H9 (cell line): ENCODE measurements around the gene ULK4. TPM values are rescaled to one million over a fixed set of nuclear protein-coding genes. Genes with fewer than 3 reads are reported as not detected.

Source experiments
- DNase-seq: peaks from one replicate; pipeline ENCODE4 v3.0.0-alpha.2; 2017
- H2AFZ ChIP-seq: one replicate; pipeline ENCODE4 v1.6.1; 2013; ENCODE audit warnings: mild to moderate bottlenecking, low read length, control low read depth, moderate library complexity
- H2AK5ac ChIP-seq: 2 replicates; pipeline ENCODE4 v1.6.1; 2013; ENCODE audit warnings: low read length, control low read depth, mixed read lengths; ENCODE audit not compliant: insufficient read length
- H2BK120ac ChIP-seq: one replicate; pipeline ENCODE4 v1.6.1; 2013; ENCODE audit warnings: low read depth, mild to moderate bottlenecking, low read length, control low read depth, inconsistent platforms; ENCODE audit not compliant: poor library complexity, severe bottlenecking
- H2BK12ac ChIP-seq: 2 replicates; pipeline ENCODE4 v1.6.1; 2013; ENCODE audit warnings: low read length, control low read depth, mixed read lengths, low read depth; ENCODE audit not compliant: insufficient read length
- H2BK15ac ChIP-seq: 2 replicates; pipeline ENCODE4 v1.6.1; 2013; ENCODE audit warnings: low read depth, low read length, control low read depth
- H2BK20ac ChIP-seq: one replicate; pipeline ENCODE4 v1.6.1; 2013; ENCODE audit warnings: low read depth, mild to moderate bottlenecking, low read length, control low read depth, inconsistent platforms; ENCODE audit not compliant: poor library complexity, severe bottlenecking
- H2BK5ac ChIP-seq: 2 replicates; pipeline ENCODE4 v1.6.1; 2013; ENCODE audit warnings: low read length, control low read depth, mixed read lengths; ENCODE audit not compliant: insufficient read length
- H3K14ac ChIP-seq: 2 replicates; pipeline ENCODE4 v1.6.1; 2013; ENCODE audit warnings: low read length, control low read depth; ENCODE audit not compliant: insufficient read depth
- H3K18ac ChIP-seq: 2 replicates; pipeline ENCODE4 v1.6.1; 2013; ENCODE audit warnings: low read depth, mild to moderate bottlenecking, mixed read lengths, low read length, control low read depth; ENCODE audit not compliant: insufficient read length
- H3K23ac ChIP-seq: 2 replicates; pipeline ENCODE4 v1.6.1; 2013; ENCODE audit warnings: low read length, control low read depth, mixed read lengths, low read depth; ENCODE audit not compliant: insufficient read length
- H3K23me2 ChIP-seq: 2 replicates; pipeline ENCODE4 v1.6.1; 2013; ENCODE audit warnings: low read depth, mild to moderate bottlenecking, mixed read lengths, low read length, control low read depth; ENCODE audit not compliant: insufficient read length, poor library complexity, severe bottlenecking
- H3K27ac ChIP-seq: 2 replicates; pipeline ENCODE4 v1.5.1; 2013; ENCODE audit warnings: low read length, control low read depth, mixed read lengths, low read depth; ENCODE audit not compliant: insufficient read length
- H3K27me3 ChIP-seq: 2 replicates; pipeline ENCODE4 v1.6.1; 2013; ENCODE audit warnings: low read length, control low read depth, inconsistent platforms; ENCODE audit not compliant: insufficient read depth
- H3K4ac ChIP-seq: 2 replicates; pipeline ENCODE4 v1.6.1; 2013; ENCODE audit warnings: low read depth, mild to moderate bottlenecking, control low read depth, inconsistent platforms, low read length, moderate library complexity
- H3K4me1 ChIP-seq: 2 replicates; pipeline ENCODE4 v1.6.1; 2013; ENCODE audit warnings: low read length, control low read depth, inconsistent platforms; ENCODE audit not compliant: insufficient read depth
- H3K4me2 ChIP-seq: 2 replicates; pipeline ENCODE4 v1.6.1; 2013; ENCODE audit warnings: low read length, control low read depth, mixed read lengths; ENCODE audit not compliant: insufficient read length, insufficient read depth
- H3K56ac ChIP-seq: 2 replicates; pipeline ENCODE4 v1.6.1; 2013; ENCODE audit warnings: low read depth, mild to moderate bottlenecking, mixed read lengths, low read length, control low read depth; ENCODE audit not compliant: insufficient read length
- H3K79me1 ChIP-seq: 2 replicates; pipeline ENCODE4 v1.6.1; 2013; ENCODE audit warnings: low read depth, mild to moderate bottlenecking, moderate library complexity, low read length, control low read depth, inconsistent platforms; ENCODE audit not compliant: insufficient read depth, poor library complexity, severe bottlenecking
- H3K79me2 ChIP-seq: 2 replicates; pipeline ENCODE4 v1.6.1; 2013; ENCODE audit warnings: low read length, control low read depth, inconsistent platforms; ENCODE audit not compliant: insufficient read depth
- H3K9ac ChIP-seq: 2 replicates; pipeline ENCODE4 v1.6.1; 2013; ENCODE audit warnings: low read length, control low read depth, mixed read lengths; ENCODE audit not compliant: insufficient read length; ENCODE audit errors: extremely low read depth
- H3K9me3 ChIP-seq: one replicate; pipeline ENCODE4 v1.6.1; 2013; ENCODE audit warnings: low read depth, low read length, inconsistent platforms; ENCODE audit not compliant: control insufficient read depth
- H3T11ph ChIP-seq: one replicate; pipeline ENCODE4 v1.6.1; 2013; ENCODE audit warnings: mild to moderate bottlenecking, low read length, control low read depth, inconsistent platforms
- H4K20me1 ChIP-seq: one replicate; pipeline ENCODE4 v1.6.1; 2013; ENCODE audit not compliant: control insufficient read depth, insufficient read length, insufficient read depth
- H4K5ac ChIP-seq: 2 replicates; pipeline ENCODE4 v1.6.1; 2013; ENCODE audit warnings: low read depth, mild to moderate bottlenecking, mixed read lengths, low read length, control low read depth; ENCODE audit not compliant: insufficient read length
- H4K8ac ChIP-seq: replicated peaks from 2 replicates; pipeline ENCODE4 v1.6.1; 2013; ENCODE audit warnings: low read length, control low read depth, mixed read lengths, low read depth; ENCODE audit not compliant: insufficient read length
- H4K91ac ChIP-seq: 2 replicates; pipeline ENCODE4 v1.6.1; 2013; ENCODE audit warnings: low read depth, mild to moderate bottlenecking, moderate library complexity, mixed read lengths, low read length, control low read depth; ENCODE audit not compliant: insufficient read length
- H3K27ac Mint-ChIP-seq, 3 experiments: 2 replicates in 2 of 3; 3 replicates in 1 of 3; pipeline ENCODE4 v1.8.0; 2020 to 2021; ENCODE audit warnings: mixed read lengths in 3 of 3, mild to moderate bottlenecking in 1 of 3, moderate library complexity in 1 of 3
- H3K27me3 Mint-ChIP-seq: 2 replicates; pipeline ENCODE4 v1.8.0; 2021; ENCODE audit warnings: low read depth, mild to moderate bottlenecking, moderate library complexity, mixed read lengths
- H3K36me3 Mint-ChIP-seq, 3 experiments: 2 replicates in 2 of 3; 3 replicates in 1 of 3; pipeline ENCODE4 v1.8.0; 2020 to 2021; ENCODE audit warnings: low read depth in 3 of 3, mixed read lengths in 3 of 3; ENCODE audit not compliant: insufficient read depth in 1 of 3
- H3K4me1 Mint-ChIP-seq, 2 experiments: 2 replicates each; pipeline ENCODE4 v1.8.0; 2020; ENCODE audit warnings: mixed read lengths in 2 of 2
- H3K4me3 Mint-ChIP-seq, 2 experiments: 2 replicates in 1 of 2; 3 replicates in 1 of 2; pipeline ENCODE4 v1.8.0; 2020 to 2021; ENCODE audit warnings: mild to moderate bottlenecking in 2 of 2, mixed read lengths in 2 of 2, moderate library complexity in 1 of 2
- H3K9me3 Mint-ChIP-seq, 2 experiments: 2 replicates in 1 of 2; 3 replicates in 1 of 2; pipeline ENCODE4 v1.8.0; 2020; ENCODE audit warnings: mild to moderate bottlenecking in 2 of 2, mixed read lengths in 2 of 2, moderate library complexity in 1 of 2
- WGBS: extraction: QIAGEN DNeasy Blood & Tissue Kit; methylation state at CpG from one replicate; pipeline ENCODE4 v1.1.7; 2013; ENCODE audit warnings: missing lambda C conversion rate, low lambda C conversion rate, mixed read lengths; ENCODE audit not compliant: insufficient read length; ENCODE audit errors: extremely low coverage; 5-methylcytosine and 5-hydroxymethylcytosine counted together
- total RNA-seq: library from RNA; stranded (reverse); gene quantifications from 2 replicates; pipeline ENCODE4 v1.2.1, GENCODE V29; 2021
- TF ChIP-seq, protein P1 (sequence below): fragments of 200-600 bp; sonication (generic); conservative IDR thresholded peaks from 3 replicates; pipeline ENCODE4 v1.8.0; 2021; ENCODE audit warnings: antibody characterized with exemption, mild to moderate bottlenecking

ULK4 gene
- total RNA-seq, 1 experiment from 2014 or later: 12.9 TPM

DNA sequence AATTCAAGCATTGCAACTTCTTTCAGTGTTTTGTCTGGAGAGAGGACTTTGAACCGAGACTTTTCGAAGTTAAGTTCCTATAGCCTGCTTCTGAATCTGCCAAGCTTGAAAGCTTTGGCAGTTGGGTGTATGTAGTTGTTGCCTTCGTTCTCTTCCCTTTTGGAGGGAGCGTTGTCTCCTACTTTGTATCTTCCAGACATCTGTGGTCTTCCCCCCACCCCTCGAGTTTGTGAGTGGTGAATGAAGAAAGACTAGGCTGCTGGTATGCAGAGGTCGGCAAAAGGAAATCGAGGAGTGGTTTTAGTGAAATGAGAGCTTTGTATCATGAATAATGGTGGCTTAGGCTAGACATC lies 761.3 kb downstream of the ULK4 start:
- no peaks in the 10 kb centered on the region for H3K27me3 ChIP-seq
- no peak overlapping the region for H4K91ac ChIP-seq
- no peaks in the 10 kb centered on the region for H3K79me1 ChIP-seq
- H2BK15ac ChIP-seq: no peak overlapping the region
- no peaks in the 10 kb centered on the region for H4K20me1 ChIP-seq
- no peak overlapping the region for H4K5ac ChIP-seq
- no peaks in the 10 kb centered on the region for H3K9me3 ChIP-seq
- no CpG with 5 or more reads among the region's 7 CpGs for WGBS
- no peak overlapping the region for H3K4ac ChIP-seq
- no peak overlapping the region for H2BK12ac ChIP-seq
- H2BK5ac ChIP-seq: no peak overlapping the region
- H4K8ac ChIP-seq: no peak overlapping the region
- H2BK120ac ChIP-seq: no peak overlapping the region
- peaks cover 22% of the 10 kb centered on the region for H3K23me2 ChIP-seq
- peak overlapping the region; percentile 88 for H3K4me2 ChIP-seq
- Mint-ChIP-seq H3K27me3 (no peaks in the 10 kb centered on the region; the same call in 1 of the 2 replicates), H3K36me3 (peaks cover 3 to 9% (median 7%) of the 10 kb centered on the region in 3 experiments; a peak in 5 of 7 replicates), H3K4me3 (peak overlapping the region; percentile 78 to 93), H3K4me1 (peaks cover 40 to 50% of the 10 kb centered on the region in 2 experiments), H3K27ac (peak overlapping the region in 2 of 3 experiments; percentile 54 to 79; a peak in 3 of 7 replicates), H3K9me3 (no peaks in the 10 kb centered on the region)
- H3K4me1 ChIP-seq: peaks cover 5% of the 10 kb centered on the region; the same call in 1 of the 2 replicates
- H3K9ac ChIP-seq: peak overlapping the region; percentile 71
- no peak overlapping the region for H3T11ph ChIP-seq
- peaks cover 42% of the 10 kb centered on the region; the same call in 1 of the 2 replicates for H3K79me2 ChIP-seq
- H2AK5ac ChIP-seq: no peak overlapping the region
- no peak overlapping the region for H3K18ac ChIP-seq
- H2BK20ac ChIP-seq: no peak overlapping the region
- H3K56ac ChIP-seq: no peak overlapping the region
- H3K27ac ChIP-seq: no peak overlapping the region
- TF ChIP-seq, protein P1, sequence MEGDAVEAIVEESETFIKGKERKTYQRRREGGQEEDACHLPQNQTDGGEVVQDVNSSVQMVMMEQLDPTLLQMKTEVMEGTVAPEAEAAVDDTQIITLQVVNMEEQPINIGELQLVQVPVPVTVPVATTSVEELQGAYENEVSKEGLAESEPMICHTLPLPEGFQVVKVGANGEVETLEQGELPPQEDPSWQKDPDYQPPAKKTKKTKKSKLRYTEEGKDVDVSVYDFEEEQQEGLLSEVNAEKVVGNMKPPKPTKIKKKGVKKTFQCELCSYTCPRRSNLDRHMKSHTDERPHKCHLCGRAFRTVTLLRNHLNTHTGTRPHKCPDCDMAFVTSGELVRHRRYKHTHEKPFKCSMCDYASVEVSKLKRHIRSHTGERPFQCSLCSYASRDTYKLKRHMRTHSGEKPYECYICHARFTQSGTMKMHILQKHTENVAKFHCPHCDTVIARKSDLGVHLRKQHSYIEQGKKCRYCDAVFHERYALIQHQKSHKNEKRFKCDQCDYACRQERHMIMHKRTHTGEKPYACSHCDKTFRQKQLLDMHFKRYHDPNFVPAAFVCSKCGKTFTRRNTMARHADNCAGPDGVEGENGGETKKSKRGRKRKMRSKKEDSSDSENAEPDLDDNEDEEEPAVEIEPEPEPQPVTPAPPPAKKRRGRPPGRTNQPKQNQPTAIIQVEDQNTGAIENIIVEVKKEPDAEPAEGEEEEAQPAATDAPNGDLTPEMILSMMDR: no peak
- no peak overlapping the region for H2AFZ ChIP-seq
- no peak for DNase-seq
- H3K23ac ChIP-seq: no peak overlapping the region
- H3K14ac ChIP-seq: no peak overlapping the region
